SK-N-SH treated with all-trans-retinoic acid at 6 μM for 48 hours (cell line): ENCODE data around the gene ULBP1.
"Not testable (repeated sequence)": the region's sequence is repeated elsewhere in the genome, so short reads cannot be mapped to it uniquely, and the experiment has no call there.

Source experiments
- ATAC-seq: fragments of 200-7000 bp; cut with Tn5 transposase; 3 replicates; pipeline ENCODE4 v1.9.1; 2020; ENCODE audit warnings: mild to moderate bottlenecking, moderate library complexity
- ARNTL ChIP-seq: fragments of 450-650 bp; formaldehyde crosslinking; IDR thresholded peaks from 2 replicates; pipeline ENCODE4 v1.5.0; 2020; ENCODE audit warnings: low read depth, mild to moderate bottlenecking, moderate library complexity, borderline replicate concordance
- BACH2 ChIP-seq: fragments of 250-450 bp; sonication (Bioruptor Pico); IDR thresholded peaks from 2 replicates; pipeline ENCODE4 v1.9.0; 2021; ENCODE audit warnings: mild to moderate bottlenecking, borderline replicate concordance
- CREB5 ChIP-seq: fragments of 250-450 bp; sonication (Bioruptor Pico); IDR thresholded peaks from 2 replicates; pipeline ENCODE4 v1.5.1; 2020; ENCODE audit warnings: low read depth, mild to moderate bottlenecking, moderate library complexity
- CSDC2 ChIP-seq: fragments of 250-450 bp; sonication (Bioruptor Pico); IDR thresholded peaks from 2 replicates; pipeline ENCODE4 v1.5.0; 2020; ENCODE audit warnings: mild to moderate bottlenecking, moderate library complexity
- GLIS3 ChIP-seq: fragments of 250-450 bp; sonication (Bioruptor Pico); IDR thresholded peaks from 2 replicates; pipeline ENCODE4 v1.5.0; 2020; ENCODE audit warnings: mild to moderate bottlenecking, moderate library complexity
- ISL1 ChIP-seq: fragments of 250-450 bp; sonication (Bioruptor Pico); IDR thresholded peaks from 2 replicates; pipeline ENCODE4 v2.1.2; 2022; ENCODE audit warnings: mild to moderate bottlenecking, moderate library complexity
- OSR1 ChIP-seq: fragments of 250-450 bp; sonication (Bioruptor Pico); IDR thresholded peaks from 2 replicates; pipeline ENCODE4 v1.8.0; 2022; ENCODE audit warnings: moderate library complexity, mild to moderate bottlenecking, inconsistent platforms
- PPARA ChIP-seq: fragments of 250-450 bp; sonication (Bioruptor Pico); IDR thresholded peaks from 2 replicates; pipeline ENCODE4 v1.5.0; 2020; ENCODE audit warnings: mild to moderate bottlenecking, borderline replicate concordance
- RARB ChIP-seq: fragments of 250-450 bp; sonication (Bioruptor Pico); IDR thresholded peaks from 2 replicates; pipeline ENCODE4 v1.8.0; 2021; ENCODE audit warnings: mild to moderate bottlenecking, moderate library complexity
- SNAI2 ChIP-seq: fragments of 250-450 bp; sonication (Bioruptor Pico); IDR thresholded peaks from 2 replicates; pipeline ENCODE4 v1.5.0; 2020; ENCODE audit warnings: mild to moderate bottlenecking, moderate library complexity
- TCF4 ChIP-seq: fragments of 250-450 bp; sonication (Bioruptor Pico); IDR thresholded peaks from 2 replicates; pipeline ENCODE4 v1.8.0; 2021; ENCODE audit warnings: mild to moderate bottlenecking, moderate library complexity, borderline replicate concordance
- TOX ChIP-seq: fragments of 250-450 bp; sonication (Bioruptor Pico); IDR thresholded peaks from 2 replicates; pipeline ENCODE4 v1.8.0; 2021; ENCODE audit warnings: mild to moderate bottlenecking, moderate library complexity, borderline replicate concordance
- ZC3H10 ChIP-seq: fragments of 250-450 bp; sonication (Bioruptor Pico); IDR thresholded peaks from 2 replicates; pipeline ENCODE4 v1.5.1; 2021; ENCODE audit warnings: mild to moderate bottlenecking, moderate library complexity
- ZFP3 ChIP-seq: fragments of 250-450 bp; sonication (Bioruptor Pico); IDR thresholded peaks from 2 replicates; pipeline ENCODE4 v1.5.0; 2020; ENCODE audit warnings: mild to moderate bottlenecking, moderate library complexity
- ZFP30 ChIP-seq: fragments of 450-650 bp; formaldehyde crosslinking; IDR thresholded peaks from 2 replicates; pipeline ENCODE4 v1.5.0; 2022; ENCODE audit warnings: mild to moderate bottlenecking, moderate library complexity
- ZNF565 ChIP-seq: fragments of 450-650 bp; formaldehyde crosslinking; conservative IDR thresholded peaks from 2 replicates; pipeline ENCODE4 v1.5.0; 2020; ENCODE audit warnings: low read depth, mild to moderate bottlenecking, moderate library complexity
- ZNF70 ChIP-seq: fragments of 450-650 bp; formaldehyde crosslinking; IDR thresholded peaks from 2 replicates; pipeline ENCODE4 v1.5.0; 2020; ENCODE audit warnings: mild to moderate bottlenecking, moderate library complexity
- ZNF8 ChIP-seq: fragments of 450-650 bp; formaldehyde crosslinking; IDR thresholded peaks from 2 replicates; pipeline ENCODE4 v1.5.0; 2020; ENCODE audit warnings: mild to moderate bottlenecking, moderate library complexity
- TF ChIP-seq, protein P1 (sequence below): fragments of 250-450 bp; sonication (Bioruptor Pico); IDR thresholded peaks from 2 replicates; pipeline ENCODE4 v1.5.0; 2020; ENCODE audit warnings: mild to moderate bottlenecking, moderate library complexity
- TF ChIP-seq, protein P2 (sequence below): fragments of 250-450 bp; sonication (Bioruptor Pico); IDR thresholded peaks from 2 replicates; pipeline ENCODE4 v1.5.1; 2021; ENCODE audit warnings: mild to moderate bottlenecking, moderate library complexity
- TF ChIP-seq, protein P3 (sequence below): fragments of 250-450 bp; sonication (Bioruptor Pico); IDR thresholded peaks from 2 replicates; pipeline ENCODE4 v1.8.0; 2020; ENCODE audit warnings: mild to moderate bottlenecking, moderate library complexity, borderline replicate concordance

ULBP1 gene

GRCh38 chr6:149940672-149940982 is 23.1 kb upstream of the ULBP1 start:
- no peak for ATAC-seq
- no peak for TF ChIP-seq ISL1 (CRISPR knock-in tag)
- TF ChIP-seq, protein P1, sequence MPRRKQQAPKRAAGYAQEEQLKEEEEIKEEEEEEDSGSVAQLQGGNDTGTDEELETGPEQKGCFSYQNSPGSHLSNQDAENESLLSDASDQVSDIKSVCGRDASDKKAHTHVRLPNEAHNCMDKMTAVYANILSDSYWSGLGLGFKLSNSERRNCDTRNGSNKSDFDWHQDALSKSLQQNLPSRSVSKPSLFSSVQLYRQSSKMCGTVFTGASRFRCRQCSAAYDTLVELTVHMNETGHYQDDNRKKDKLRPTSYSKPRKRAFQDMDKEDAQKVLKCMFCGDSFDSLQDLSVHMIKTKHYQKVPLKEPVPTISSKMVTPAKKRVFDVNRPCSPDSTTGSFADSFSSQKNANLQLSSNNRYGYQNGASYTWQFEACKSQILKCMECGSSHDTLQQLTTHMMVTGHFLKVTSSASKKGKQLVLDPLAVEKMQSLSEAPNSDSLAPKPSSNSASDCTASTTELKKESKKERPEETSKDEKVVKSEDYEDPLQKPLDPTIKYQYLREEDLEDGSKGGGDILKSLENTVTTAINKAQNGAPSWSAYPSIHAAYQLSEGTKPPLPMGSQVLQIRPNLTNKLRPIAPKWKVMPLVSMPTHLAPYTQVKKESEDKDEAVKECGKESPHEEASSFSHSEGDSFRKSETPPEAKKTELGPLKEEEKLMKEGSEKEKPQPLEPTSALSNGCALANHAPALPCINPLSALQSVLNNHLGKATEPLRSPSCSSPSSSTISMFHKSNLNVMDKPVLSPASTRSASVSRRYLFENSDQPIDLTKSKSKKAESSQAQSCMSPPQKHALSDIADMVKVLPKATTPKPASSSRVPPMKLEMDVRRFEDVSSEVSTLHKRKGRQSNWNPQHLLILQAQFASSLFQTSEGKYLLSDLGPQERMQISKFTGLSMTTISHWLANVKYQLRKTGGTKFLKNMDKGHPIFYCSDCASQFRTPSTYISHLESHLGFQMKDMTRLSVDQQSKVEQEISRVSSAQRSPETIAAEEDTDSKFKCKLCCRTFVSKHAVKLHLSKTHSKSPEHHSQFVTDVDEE (CRISPR knock-in tag): no peak
- no peak for TF ChIP-seq GLIS3 (CRISPR knock-in tag)
- TF ChIP-seq ZNF8 (CRISPR knock-in tag): no peak
- TF ChIP-seq, protein P2, sequence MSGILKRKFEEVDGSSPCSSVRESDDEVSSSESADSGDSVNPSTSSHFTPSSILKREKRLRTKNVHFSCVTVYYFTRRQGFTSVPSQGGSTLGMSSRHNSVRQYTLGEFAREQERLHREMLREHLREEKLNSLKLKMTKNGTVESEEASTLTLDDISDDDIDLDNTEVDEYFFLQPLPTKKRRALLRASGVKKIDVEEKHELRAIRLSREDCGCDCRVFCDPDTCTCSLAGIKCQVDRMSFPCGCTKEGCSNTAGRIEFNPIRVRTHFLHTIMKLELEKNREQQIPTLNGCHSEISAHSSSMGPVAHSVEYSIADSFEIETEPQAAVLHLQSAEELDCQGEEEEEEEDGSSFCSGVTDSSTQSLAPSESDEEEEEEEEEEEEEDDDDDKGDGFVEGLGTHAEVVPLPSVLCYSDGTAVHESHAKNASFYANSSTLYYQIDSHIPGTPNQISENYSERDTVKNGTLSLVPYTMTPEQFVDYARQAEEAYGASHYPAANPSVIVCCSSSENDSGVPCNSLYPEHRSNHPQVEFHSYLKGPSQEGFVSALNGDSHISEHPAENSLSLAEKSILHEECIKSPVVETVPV (CRISPR knock-in tag): no peak
- no peak for TF ChIP-seq PPARA (CRISPR knock-in tag)
- TF ChIP-seq ZNF70 (CRISPR knock-in tag): no peak
- TF ChIP-seq, protein P3, sequence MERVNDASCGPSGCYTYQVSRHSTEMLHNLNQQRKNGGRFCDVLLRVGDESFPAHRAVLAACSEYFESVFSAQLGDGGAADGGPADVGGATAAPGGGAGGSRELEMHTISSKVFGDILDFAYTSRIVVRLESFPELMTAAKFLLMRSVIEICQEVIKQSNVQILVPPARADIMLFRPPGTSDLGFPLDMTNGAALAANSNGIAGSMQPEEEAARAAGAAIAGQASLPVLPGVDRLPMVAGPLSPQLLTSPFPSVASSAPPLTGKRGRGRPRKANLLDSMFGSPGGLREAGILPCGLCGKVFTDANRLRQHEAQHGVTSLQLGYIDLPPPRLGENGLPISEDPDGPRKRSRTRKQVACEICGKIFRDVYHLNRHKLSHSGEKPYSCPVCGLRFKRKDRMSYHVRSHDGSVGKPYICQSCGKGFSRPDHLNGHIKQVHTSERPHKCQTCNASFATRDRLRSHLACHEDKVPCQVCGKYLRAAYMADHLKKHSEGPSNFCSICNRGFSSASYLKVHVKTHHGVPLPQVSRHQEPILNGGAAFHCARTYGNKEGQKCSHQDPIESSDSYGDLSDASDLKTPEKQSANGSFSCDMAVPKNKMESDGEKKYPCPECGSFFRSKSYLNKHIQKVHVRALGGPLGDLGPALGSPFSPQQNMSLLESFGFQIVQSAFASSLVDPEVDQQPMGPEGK (CRISPR knock-in tag): no peak
- TF ChIP-seq ZFP3: no peak
- no peak for TF ChIP-seq RARB (CRISPR knock-in tag)
- TF ChIP-seq ZC3H10 (CRISPR knock-in tag): no peak
- no peak for TF ChIP-seq OSR1
- TF ChIP-seq CSDC2 (CRISPR knock-in tag): no peak

DNA sequence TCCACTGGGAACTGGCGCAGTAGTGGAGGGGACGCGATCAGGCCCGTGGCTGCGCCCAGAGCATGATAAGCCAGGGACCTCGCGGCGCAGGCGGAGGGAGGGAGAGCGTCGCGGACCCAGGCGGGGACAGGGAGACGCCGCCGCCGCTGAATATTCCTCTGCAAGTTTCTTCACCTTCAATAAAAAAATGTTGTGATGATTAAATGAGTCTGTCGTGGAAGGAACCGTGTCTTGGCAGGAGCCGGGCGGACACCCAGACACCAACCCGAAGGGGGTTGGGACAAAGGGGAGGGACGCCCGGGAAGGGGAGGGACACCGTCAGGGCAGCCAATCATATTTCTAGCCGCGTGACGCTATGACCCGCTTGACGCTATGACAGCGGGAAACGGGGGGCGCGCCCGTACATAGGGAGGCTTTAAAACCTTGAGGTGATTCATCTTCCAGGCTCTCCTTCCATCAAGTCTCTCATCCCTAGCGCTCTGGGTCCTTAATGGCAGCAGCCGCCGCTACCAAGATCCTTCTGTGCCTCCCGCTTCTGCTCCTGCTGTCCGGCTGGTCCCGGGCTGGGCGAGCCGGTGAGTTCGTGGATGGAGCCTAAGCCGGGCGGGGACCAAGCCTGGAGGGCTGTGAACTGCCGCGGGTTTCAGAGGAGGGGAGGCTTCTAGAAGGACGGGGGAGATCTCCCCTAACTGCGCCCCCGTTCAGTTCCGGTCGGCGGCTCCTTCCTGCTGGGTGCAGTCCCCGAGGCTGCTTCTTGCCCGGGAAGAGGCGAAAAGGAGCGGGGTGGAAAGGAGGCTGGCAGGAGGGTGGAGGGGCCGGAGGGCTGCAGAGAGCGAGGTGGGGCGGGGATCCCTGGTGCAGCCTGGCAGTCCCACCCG is 21.9 kb upstream of the ULBP1 start, which contains the start of gene ULBP2:
Gene ULBP2, plus strand, starts transcription at position 432 of the 878 bp plus-strand sequence. Its CDS starts 59 bp downstream, at position 491.
- TF ChIP-seq PPARA (CRISPR knock-in tag) (no peak), ZNF565 (no peak), BACH2 (no peak), ZFP3 (no peak), TOX (no peak), ZC3H10 (CRISPR knock-in tag) (no peak), SNAI2 (no peak), GLIS3 (CRISPR knock-in tag) (no peak)
- TF ChIP-seq, protein P2 (CRISPR knock-in tag): no peak
- TF ChIP-seq, protein P1 (CRISPR knock-in tag): no peak
- ATAC-seq: peak; percentile 89

DNA sequence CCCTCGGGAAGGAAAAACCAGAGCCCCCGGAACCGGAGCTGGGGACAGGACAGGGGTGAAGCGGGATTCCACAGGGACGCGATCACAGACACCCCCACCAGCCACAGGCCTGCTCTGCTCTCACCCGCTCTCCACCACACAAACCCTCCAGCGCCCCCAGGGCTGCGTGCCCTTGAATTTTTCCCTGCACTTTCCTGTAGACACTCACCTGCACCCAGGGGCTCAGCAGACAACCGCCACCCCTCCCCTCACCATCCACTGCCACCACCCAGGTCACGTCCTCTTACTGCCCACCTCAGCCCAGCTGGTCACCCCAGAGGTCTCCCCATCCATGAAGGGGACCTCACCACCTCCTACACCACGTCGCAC is 21.3 kb upstream of the ULBP1 start:
- ATAC-seq: peak; percentile 14
- TF ChIP-seq ISL1 (CRISPR knock-in tag): no peak
- TF ChIP-seq ZNF565: no peak
- TF ChIP-seq TCF4 (CRISPR knock-in tag): no peak
- TF ChIP-seq, protein P3 (CRISPR knock-in tag): no peak
- no peak for TF ChIP-seq TOX
- TF ChIP-seq ZFP3: no peak
- TF ChIP-seq ZFP30 (CRISPR knock-in tag): no peak
- no peak for TF ChIP-seq CREB5 (CRISPR knock-in tag)
- TF ChIP-seq ARNTL (CRISPR knock-in tag): no peak
- TF ChIP-seq, all 23 proteins: peak for 0

- not testable (repeated sequence) for ATAC-seq
Measured at GRCh38 chr6:149943321-149943720, 20.4 kb upstream of the ULBP1 start.

- ATAC-seq: not testable (repeated sequence)
Measured at GRCh38 chr6:149945276-149945675, 18.5 kb upstream of the ULBP1 start.
